GM12878 (cell line): Measurements from ENCODE around the gene PDE3B. TPM values are rescaled to one million over a fixed set of nuclear protein-coding genes. Genes with fewer than 3 reads are reported as not detected.

Experiments used
- ATAC-seq: fragments of 200-7000 bp; cut with Tn5 transposase; 3 replicates; pipeline ENCODE4 v1.9.1; 2020; ENCODE audit warnings: mild to moderate bottlenecking, moderate library complexity
- BruUV-seq: library from RNA; stranded (reverse); fragments of 400-500 nt; replicated peaks from 2 replicates; lab custom pipeline; 2021; lab: Mats Ljungman, UMichigan
- CTCF ChIA-PET: fragments of 300-600 bp; sonication (Branson Sonifier 250); formaldehyde crosslinking; extraction: SDS; loops from one replicate; lab custom pipeline; 2021; ENCODE audit warnings: inconsistent platforms; lab: Yijun Ruan, JAX
- POLR2A ChIA-PET: fragments of 350-600 bp; formaldehyde crosslinking; extraction: SDS; loops from one replicate; lab custom pipeline; 2021; ENCODE audit warnings: inconsistent platforms; lab: Charles Lee
- RAD21 ChIA-PET: fragments of 300-600 bp; sonication (Branson Sonifier 250); formaldehyde crosslinking; loops from one replicate; lab custom pipeline; 2023; ENCODE audit warnings: antibody characterized with exemption; ENCODE audit not compliant: unreplicated experiment; lab: Charles Lee
- SMC1A ChIA-PET: fragments of 300-600 bp; sonication (Branson Sonifier 250); formaldehyde crosslinking; loops from one replicate; lab custom pipeline; 2023; ENCODE audit not compliant: unreplicated experiment, uncharacterized antibody; lab: Charles Lee
- DNase-seq: peaks from one replicate; pipeline ENCODE4 v3.0.0-alpha.2; 2011; ENCODE audit warnings: low read depth, low spot score
- FAIRE-seq: peaks from 3 replicates; lab custom pipeline; 2011; peaks lifted over from hg19 to GRCh38; lab: Jason Lieb, UNC
- H2AFZ ChIP-seq: 2 replicates; pipeline ENCODE4 v1.6.0; 2011; ENCODE audit warnings: low read depth, low read length, control low read depth; ENCODE audit not compliant: control insufficient read depth
- H3K27ac ChIP-seq: 2 replicates; pipeline ENCODE4 v1.5.1; 2011; ENCODE audit warnings: control low read depth; ENCODE audit not compliant: control insufficient read depth, insufficient read depth
- H3K27me3 ChIP-seq, 2 experiments: replicated peaks in 1 of 2; 2 replicates each; pipeline versions ENCODE4 v1.6.0 to v1.6.1; 2011; ENCODE audit warnings: low read length in 1 of 2; ENCODE audit not compliant: control insufficient read depth in 2 of 2, insufficient read depth in 2 of 2
- H3K36me3 ChIP-seq, 2 experiments: 2 replicates each; pipeline ENCODE4 v1.5.1; 2011; ENCODE audit warnings: low read length in 1 of 2; ENCODE audit not compliant: control insufficient read depth in 2 of 2, insufficient read depth in 2 of 2
- H3K4me1 ChIP-seq: 2 replicates; pipeline ENCODE4 v1.6.1; 2011; ENCODE audit warnings: mild to moderate bottlenecking, low read length, moderate library complexity, mixed read lengths; ENCODE audit not compliant: control insufficient read depth, insufficient read depth
- H3K4me2 ChIP-seq: 2 replicates; pipeline ENCODE4 v1.6.0; 2011; ENCODE audit warnings: control low read depth; ENCODE audit not compliant: control insufficient read depth, insufficient read depth
- H3K4me3 ChIP-seq: fragments of 200-600 bp; sonication (generic); 2 replicates; pipeline ENCODE4 v1.5.1; 2016
- H3K79me2 ChIP-seq: 2 replicates; pipeline ENCODE4 v1.6.0; 2011; ENCODE audit warnings: low read length; ENCODE audit not compliant: control insufficient read depth, insufficient read depth
- H3K9ac ChIP-seq: 2 replicates; pipeline ENCODE4 v1.8.0; 2011; ENCODE audit warnings: low read length, control low read depth, mixed read lengths; ENCODE audit not compliant: control insufficient read depth, insufficient read depth
- H3K9me3 ChIP-seq: replicated peaks from 3 replicates; pipeline ENCODE4 v1.5.1; 2011; ENCODE audit warnings: mild to moderate bottlenecking, low read length; ENCODE audit not compliant: control insufficient read depth, insufficient read depth
- H4K20me1 ChIP-seq: 2 replicates; pipeline ENCODE4 v1.6.0; 2011; ENCODE audit not compliant: control insufficient read depth, insufficient read depth
- ATF2 ChIP-seq: IDR thresholded peaks from 2 replicates; pipeline ENCODE4 v1.6.1; 2012; ENCODE audit warnings: low read length, inconsistent platforms
- CEBPZ ChIP-seq: fragments of 150-350 bp; IDR thresholded peaks from 2 replicates; pipeline ENCODE4 v1.6.1; 2016; ENCODE audit warnings: low read depth, low read length
- EP300 ChIP-seq, 2 experiments: fragments of 150-350 bp in 1 of 2; IDR thresholded peaks; 2 replicates each; pipeline ENCODE4 v1.6.1; 2011 to 2012; ENCODE audit warnings: low read depth in 2 of 2, low read length in 2 of 2, borderline replicate concordance in 1 of 2, improper control_type of control experiment in 1 of 2, inconsistent platforms in 1 of 2; ENCODE audit not compliant: control insufficient read depth in 1 of 2
- HDGF ChIP-seq: fragments of 450-650 bp; IDR thresholded peaks from 2 replicates; pipeline ENCODE4 v1.6.1; 2016; ENCODE audit warnings: antibody characterized with exemption
- MAX ChIP-seq: IDR thresholded peaks from 2 replicates; pipeline ENCODE4 v1.6.1; 2012; ENCODE audit warnings: low read depth, low read length, improper control_type of control experiment
- MXI1 ChIP-seq: fragments of 150-350 bp; IDR thresholded peaks from 2 replicates; pipeline ENCODE4 v1.6.1; 2011; ENCODE audit warnings: low read depth, mild to moderate bottlenecking, inconsistent platforms, low read length, improper control_type of control experiment
- WGBS: methylation state at CpG from one replicate; pipeline ENCODE4 v1.1.6; 2016; ENCODE audit warnings: low lambda C conversion rate; ENCODE audit not compliant: insufficient replicate concordance, insufficient coverage; ENCODE audit errors: missing lambda C conversion rate; 5-methylcytosine and 5-hydroxymethylcytosine counted together
- in situ Hi-C: fragments of 300-500 bp; cut with MboI; formaldehyde crosslinking; loops from 9 replicates; pipeline ENCODE4 v1.14.3; 2018; ENCODE audit warnings: mixed read lengths
- intact Hi-C: fragments of 100-400 bp; cut with micrococcal nuclease; formaldehyde crosslinking; loops from one replicate; pipeline ENCODE4 v1.14.2; 2022; ENCODE audit not compliant: unreplicated experiment
- polyA plus RNA-seq, 11 experiments: library from polyadenylated mRNA; depleted of rRNA in 4 of 11; unstranded in 6 of 11; stranded (reverse) in 5 of 11; fragments of >200 nt; fragmentation: Nextera tagmentation in 4 of 11; fragmentation: Illumina TruSeq in 1 of 11; extraction: Ambion mirVana in 4 of 11; extraction: Trizol in 1 of 11; gene quantifications; 1 replicate in 1 of 11; 2 replicates in 10 of 11; pipeline versions ENCODE4 v1.2.1 to v1.2.3, GENCODE V29; 2011 to 2016; ENCODE audit warnings: inconsistent platforms in 2 of 11, missing spikeins in 2 of 11, low read depth in 1 of 11
- total RNA-seq, 4 experiments: library from RNA; depleted of rRNA in 3 of 4; stranded (reverse); fragments of >200 nt in 3 of 4; fragmentation: Illumina TruSeq in 1 of 4; extraction: Trizol in 1 of 4; gene quantifications; 2 replicates each; pipeline versions ENCODE4 v1.2.1 to v1.2.3, GENCODE V29; 2013 to 2021

The PDE3B gene
- total and polyA plus RNA-seq, 10 of the 15 experiments (the other 5 are each of a cell fraction or from before 2014, with no cell fraction given), result 0.04 to 3.1 (median 1.9) TPM

GRCh38 chr11:14612694-14613093 lies 30.9 kb upstream of the PDE3B start:
- no peaks in the 10 kb centered on the region for H4K20me1 ChIP-seq
- ChIA-PET POLR2A (no interaction called here), RAD21 (no interaction called here), CTCF (no interaction called here), SMC1A (no interaction called here)
- H3K27me3 ChIP-seq, result no peaks in the 10 kb centered on the region; a peak in 1 of 4 replicates
- no peak overlapping the region for H2AFZ ChIP-seq
- H3K9ac ChIP-seq, result no peak overlapping the region
- H3K4me2 ChIP-seq, result no peak overlapping the region
- no peak overlapping the region for H3K27ac ChIP-seq
- 97% methylated on average over 2 of the region's 2 CpGs for WGBS
- FAIRE-seq (no peak), ATAC-seq (no peak), DNase-seq (no peak)
- no TSS peak for BruUV-seq
- TF ChIP-seq EP300 (IDR thresholded peaks at IDR 0.05; ENCODE audit: borderline replicate concordance in 1 of 2, control insufficient read depth in 1 of 2, low read depth in 2 of 2, low read length in 2 of 2) (no peak), CEBPZ (no peak), HDGF (no peak), MAX (no peak), ATF2 (no peak), MXI1 (no peak)
- H3K9me3 ChIP-seq, result no peaks in the 10 kb centered on the region
- H3K36me3 ChIP-seq, result no peaks in the 10 kb centered on the region
- intact Hi-C loops, result no loop called here
- no peak overlapping the region for H3K4me3 ChIP-seq
- in situ Hi-C loops, result no loop called here
- H3K79me2 ChIP-seq, result no peaks in the 10 kb centered on the region
- no peaks in the 10 kb centered on the region for H3K4me1 ChIP-seq
